ENCODE data around the gene DIPK1A. TPM values are rescaled to one million over a fixed set of nuclear protein-coding genes. Genes with fewer than 3 reads are reported as not detected.

Gene DIPK1A
- polyA plus RNA-seq, 10 donors: 10.2 to 14.5 (median 11.8) TPM

GRCh38 chr1:92843046-92843423 is 118.2 kb downstream of the DIPK1A start:
- no peak for DNase-seq

GRCh38 chr1:92842082-92843045 is 118.9 kb downstream of the DIPK1A start:
- no peak for DNase-seq

GRCh38 chr1:92840600-92840999 is 120.7 kb downstream of the DIPK1A start:
- no peak for DNase-seq

- no peak for DNase-seq
These were observed 121.8 kb downstream of the DIPK1A start for GRCh38 chr1:92839442-92839841.

GRCh38 chr1:92838519-92838918 is 122.7 kb downstream of the DIPK1A start:
- no peak for DNase-seq

- no peak for DNase-seq
These were observed 124.2 kb downstream of the DIPK1A start for GRCh38 chr1:92837062-92837461.

GRCh38 chr1:92834617-92835016 is 126.6 kb downstream of the DIPK1A start:
- DNase-seq: no peak

- DNase-seq: no peak
These were observed 127.4 kb downstream of the DIPK1A start for GRCh38 chr1:92833840-92834239.

- peak in 1 of 3 donors; percentile 18 for DNase-seq
These were observed 128.6 kb downstream of the DIPK1A start for GRCh38 chr1:92832537-92833114.

GRCh38 chr1:92831762-92832536 is 129.3 kb downstream of the DIPK1A start, which contains the start of gene RPL5:
Gene RPL5, plus strand, starts transcription at chr1:92832040. Its CDS starts 75 bp downstream, at chr1:92832115.
- DNase-seq: peak; percentile 98 to 100 (median 99)

GRCh38 chr1:92831368-92831761 is 129.9 kb downstream of the DIPK1A start:
- DNase-seq: peak in 1 of 3 donors; percentile 37

GRCh38 chr1:92826792-92827191 is 134.5 kb downstream of the DIPK1A start:
- DNase-seq: no peak

GRCh38 chr1:92822879-92823278 is 138.4 kb downstream of the DIPK1A start:
- no peak for DNase-seq

- DNase-seq: no peak
These were observed 140.7 kb downstream of the DIPK1A start for GRCh38 chr1:92820551-92820950.

- DNase-seq: no peak
These were observed 141.2 kb downstream of the DIPK1A start for GRCh38 chr1:92820024-92820423.

- DNase-seq: peak in 2 of 3 donors; percentile 16 to 24
These were observed 143.1 kb downstream of the DIPK1A start for GRCh38 chr1:92817986-92818764.

- no peak for DNase-seq
These were observed 144.0 kb downstream of the DIPK1A start for GRCh38 chr1:92817137-92817697.

GRCh38 chr1:92816732-92817131 is 144.5 kb downstream of the DIPK1A start:
- DNase-seq: no peak

- DNase-seq: no peak
These were observed 152.9 kb downstream of the DIPK1A start for GRCh38 chr1:92808381-92808780.

GRCh38 chr1:92805216-92805615 is 156.0 kb downstream of the DIPK1A start:
- DNase-seq: no peak

GRCh38 chr1:92804721-92805201 is 156.5 kb downstream of the DIPK1A start:
- peak; percentile 23 to 65 (median 62) for DNase-seq

Data from muscle of back (tissue), 11 donors.